GM11168 (cell line): ENCODE data around the gene SLC35D3.
"Not testable (repeated sequence)": the region's sequence is repeated elsewhere in the genome, so short reads cannot be mapped to it uniquely, and the experiment has no call there.

Source experiments
- in situ Hi-C: fragments of 300-500 bp; cut with MboI; formaldehyde crosslinking; loops from one replicate; pipeline ENCODE4 v1.12.0; 2022; ENCODE audit warnings: low sequenced_read_pairs; ENCODE audit not compliant: unreplicated experiment

Gene SLC35D3

DNA sequence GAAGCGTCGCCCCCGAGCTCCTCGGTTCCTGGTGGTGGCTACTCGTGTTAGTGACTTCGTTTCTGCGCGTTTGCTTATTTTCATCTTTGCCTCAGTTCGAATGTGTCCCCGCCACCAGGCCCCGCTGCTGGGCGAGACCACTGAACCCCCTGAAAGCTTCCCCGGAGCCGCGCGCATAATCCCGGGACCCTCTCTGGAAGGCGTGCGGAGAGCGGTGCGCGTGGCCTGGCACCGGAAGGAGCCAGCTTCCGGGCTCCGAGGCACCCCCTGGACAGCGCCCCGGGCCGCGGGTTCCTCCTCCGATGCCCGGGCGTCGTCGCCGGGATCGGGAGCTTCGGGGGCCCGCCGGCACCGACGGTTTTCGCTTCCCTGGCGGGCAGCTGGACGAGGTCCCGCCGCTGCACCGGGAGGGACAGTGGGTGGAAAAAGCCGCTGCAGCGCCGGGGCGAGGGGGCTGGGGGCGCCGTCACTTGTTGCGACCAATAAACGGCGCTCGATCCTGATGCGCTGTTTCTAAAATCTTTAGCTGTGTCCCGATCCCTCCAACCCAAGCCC, 643 bp upstream of the SLC35D3 start:
- in situ Hi-C loops, result no loop called here

- in situ Hi-C loops, result no loop called here
Measured at GRCh38 chr6:136922685-136923006, 545 bp downstream of the SLC35D3 start.

- in situ Hi-C loops, result no loop called here
Measured at GRCh38 chr6:136923116-136923953, 1.2 kb downstream of the SLC35D3 start.

GRCh38 chr6:136923954-136924673, 2.0 kb downstream of the SLC35D3 start:
- in situ Hi-C loops, result no loop called here

DNA sequence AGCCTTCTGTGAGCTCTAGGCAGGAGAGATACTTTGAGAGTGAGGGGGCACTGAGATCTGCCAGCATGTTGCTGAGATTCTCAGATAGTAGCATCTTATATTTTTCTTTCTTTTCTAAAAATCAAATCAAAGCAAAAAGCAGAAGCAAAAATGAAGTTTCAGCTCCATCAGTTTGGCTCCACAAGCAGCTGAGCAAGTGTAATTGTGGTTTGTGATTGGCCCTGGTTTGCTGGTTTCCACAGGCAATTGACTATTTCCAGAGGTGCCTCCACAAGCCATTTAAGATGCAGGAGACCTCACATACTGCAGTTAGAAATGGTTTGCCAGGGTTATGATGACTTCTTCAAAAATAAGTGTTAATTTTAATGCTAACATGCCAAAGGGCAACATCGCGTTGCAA, 4.3 kb downstream of the SLC35D3 start:
- in situ Hi-C loops, result no loop called here

- in situ Hi-C loops, result no loop called here
Measured at GRCh38 chr6:136927292-136927691, 5.2 kb downstream of the SLC35D3 start.

DNA sequence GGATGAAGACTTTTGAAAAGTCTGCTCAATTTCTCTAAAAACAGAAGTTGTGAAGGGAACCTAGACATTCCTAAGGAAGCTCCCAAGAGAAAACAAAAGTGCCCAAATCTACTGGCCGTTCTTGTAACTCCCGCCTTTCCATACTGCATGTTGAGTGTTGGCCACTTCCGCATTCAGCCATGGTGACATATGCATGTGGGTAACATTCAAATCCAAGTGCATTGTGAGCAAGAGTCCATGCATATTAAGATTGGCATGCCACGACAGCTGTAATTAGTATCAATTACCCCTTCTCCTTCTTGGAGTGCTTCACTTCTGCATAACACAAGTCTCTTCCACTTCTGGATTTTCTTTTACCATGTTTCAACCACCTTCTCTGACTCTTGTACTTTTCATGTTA, 8.4 kb downstream of the SLC35D3 start:
- in situ Hi-C loops, result no loop called here

GRCh38 chr6:136932599-136932998, 10.5 kb downstream of the SLC35D3 start:
- in situ Hi-C loops, result no loop called here

GRCh38 chr6:136945072-136945471, 23.0 kb downstream of the SLC35D3 start:
- in situ Hi-C loops, result no loop called here

DNA sequence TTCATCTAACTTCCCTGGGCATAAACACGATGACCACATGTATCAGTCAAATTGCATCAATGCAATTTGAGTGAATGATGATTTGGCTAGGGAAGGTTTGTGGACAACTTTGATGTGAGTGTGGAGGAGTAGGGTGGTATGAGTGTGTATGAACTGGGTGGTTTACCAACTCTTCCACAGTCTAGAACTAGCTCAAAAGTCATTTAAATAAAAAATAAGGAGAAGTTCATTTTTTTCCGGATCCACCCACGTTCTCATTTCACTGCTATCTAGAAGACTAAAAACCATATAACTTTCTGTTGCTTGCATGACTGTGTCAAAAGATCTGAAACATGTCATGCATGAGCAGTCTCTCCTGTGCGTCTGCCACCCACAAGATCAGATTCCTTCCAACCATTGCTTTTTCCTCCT, 23.6 kb downstream of the SLC35D3 start:
- in situ Hi-C loops, result no loop called here

GRCh38 chr6:136947037-136947436, 24.9 kb downstream of the SLC35D3 start:
- in situ Hi-C loops, result no loop called here

DNA sequence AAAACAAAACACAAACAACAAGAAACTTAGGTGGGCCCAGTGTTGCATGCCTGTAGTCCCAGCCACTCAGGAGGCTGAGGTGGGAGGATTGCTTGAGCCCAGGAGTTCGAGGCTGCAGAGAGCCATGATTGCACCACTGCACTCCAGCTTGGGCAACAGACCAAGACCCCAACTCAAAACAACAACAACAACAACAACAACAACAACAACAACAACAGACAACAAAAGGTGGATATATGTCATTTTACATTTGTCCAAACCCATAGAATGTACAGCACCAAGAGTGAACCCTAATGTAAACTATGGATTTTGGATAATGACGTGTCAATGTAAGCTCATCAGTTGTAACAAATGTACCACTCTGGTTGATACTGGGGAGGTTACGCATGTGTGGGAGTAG, 27.9 kb downstream of the SLC35D3 start:
- in situ Hi-C loops, result not testable (repeated sequence)

DNA sequence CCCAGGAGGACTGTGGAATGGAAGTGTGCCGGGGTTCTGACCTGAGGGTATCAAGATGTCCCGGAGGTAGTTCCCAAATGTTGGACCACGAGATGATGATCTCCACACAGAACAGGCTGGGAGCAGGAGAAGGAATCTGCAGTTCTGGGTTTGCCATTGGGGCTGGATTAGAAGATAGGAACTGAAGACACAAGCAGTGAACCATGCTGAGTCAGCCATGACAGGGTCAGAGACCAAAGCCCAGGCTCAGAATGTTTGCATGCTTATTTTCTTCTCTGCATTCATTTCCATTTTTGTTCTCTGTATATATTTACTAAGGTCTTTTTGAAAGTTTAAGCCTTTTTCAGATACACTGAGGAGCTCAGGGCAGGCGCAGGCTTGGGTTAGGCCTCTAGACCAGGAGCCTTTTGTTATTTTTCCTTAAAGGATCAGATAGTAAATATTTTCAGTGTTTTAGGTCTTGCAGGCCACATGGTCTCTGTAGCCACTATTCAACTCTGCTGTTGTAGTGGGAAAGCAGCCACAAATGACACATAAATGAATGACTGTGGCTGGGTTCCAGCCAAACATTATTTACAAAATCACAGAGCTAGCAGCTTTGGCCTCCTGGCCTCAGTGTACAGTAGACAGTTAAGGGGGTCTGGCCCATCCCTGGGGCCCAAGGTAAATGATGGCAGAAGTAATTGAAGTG, 28.5 kb downstream of the SLC35D3 start:
- in situ Hi-C loops, result no loop called here

DNA sequence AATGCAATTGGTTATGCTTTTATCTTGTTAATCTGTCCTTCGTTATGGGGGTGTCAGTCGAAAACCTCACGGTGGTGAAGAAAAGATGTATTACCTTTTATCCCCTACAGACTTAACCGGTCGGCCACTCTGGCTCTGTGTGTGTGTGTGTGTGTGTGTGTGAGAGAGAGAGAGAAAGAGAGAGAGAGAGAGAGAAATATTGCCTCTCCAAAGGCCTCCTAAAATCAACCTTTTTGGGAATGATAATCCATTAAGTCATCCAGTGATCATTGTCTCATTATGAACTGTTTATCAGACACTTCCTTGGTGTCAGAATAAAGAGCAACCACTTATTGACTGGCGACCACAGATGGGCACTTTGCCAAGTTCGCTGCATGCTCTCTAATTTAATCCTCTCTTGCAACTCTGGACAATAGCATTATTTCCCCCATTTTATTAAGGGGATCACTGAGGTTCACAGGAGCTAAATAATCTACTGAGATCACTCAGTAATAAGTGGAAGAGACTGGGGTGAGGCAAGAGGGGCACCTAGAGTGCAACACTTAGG, 30.7 kb downstream of the SLC35D3 start:
- in situ Hi-C loops, result no loop called here

- in situ Hi-C loops, result no loop called here
Measured at GRCh38 chr6:136955123-136955522, 33.0 kb downstream of the SLC35D3 start.

- in situ Hi-C loops, result no loop called here
Measured at GRCh38 chr6:136956590-136957544, 34.8 kb downstream of the SLC35D3 start.

- in situ Hi-C loops, result no loop called here
Measured at GRCh38 chr6:136958168-136958567, 36.1 kb downstream of the SLC35D3 start.

DNA sequence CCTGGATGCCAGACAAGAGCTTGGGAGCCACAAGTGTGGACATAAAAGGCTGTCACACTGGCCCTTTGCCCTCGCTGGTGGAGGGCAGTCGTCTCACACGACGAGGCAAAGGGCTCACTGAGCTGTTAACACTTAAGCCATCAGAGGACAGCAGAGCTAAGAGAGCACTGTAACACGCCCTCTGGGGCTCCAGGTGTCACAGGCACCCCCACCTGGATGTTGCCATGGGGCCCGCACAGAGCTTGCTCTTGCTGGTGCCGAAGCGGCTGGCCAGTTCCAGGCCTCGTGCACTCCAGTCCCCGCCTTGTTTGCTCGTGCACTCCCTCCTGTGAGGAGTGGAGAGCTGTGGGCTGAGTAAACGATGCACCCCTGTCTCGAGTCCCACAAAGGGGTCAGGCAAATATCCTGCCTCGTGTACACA, 37.4 kb downstream of the SLC35D3 start:
- in situ Hi-C loops, result no loop called here

DNA sequence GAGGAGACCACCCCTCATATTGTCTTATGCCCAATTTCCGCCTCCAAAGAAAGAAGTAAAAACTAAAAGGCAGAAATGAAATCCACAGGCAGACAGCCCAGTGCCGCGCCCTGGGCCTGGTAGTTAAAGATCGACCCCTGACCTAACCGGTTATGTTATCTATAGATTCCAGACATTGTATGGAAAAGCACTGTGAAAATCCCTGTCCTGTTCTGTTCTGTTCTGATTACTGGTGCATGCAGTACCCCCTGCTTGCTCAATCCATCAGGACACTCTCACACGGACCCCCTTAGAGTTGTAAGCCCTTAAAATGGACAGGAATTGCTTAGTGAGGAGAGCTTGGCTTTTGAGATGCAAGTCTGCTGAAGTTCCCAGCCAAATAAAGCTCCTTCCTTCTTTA, 37.8 kb downstream of the SLC35D3 start:
- in situ Hi-C loops, result not testable (repeated sequence)
